Common myeloid progenitor, CD34-positive (primary cell): ENCODE data around the gene TMEM63B.
"Not testable (repeated sequence)": the region's sequence is repeated elsewhere in the genome, so short reads cannot be mapped to it uniquely, and the experiment has no call there.

Experiments
- CTCF ChIA-PET: fragments of 350-600 bp; sonication (Branson Sonifier 250); formaldehyde crosslinking; loops from one replicate; lab custom pipeline; 2021; ENCODE audit warnings: antibody characterized with exemption; lab: Charles Lee
- POLR2A ChIA-PET: fragments of 350-600 bp; sonication (Branson Sonifier 250); formaldehyde crosslinking; loops from one replicate; lab custom pipeline; 2021; ENCODE audit warnings: antibody characterized with exemption; lab: Charles Lee
- DNase-seq, 3 donors: peaks; one replicate each; pipeline versions ENCODE4 v3.0.0 to v3.0.0-alpha.2; 2013
- H3K27ac ChIP-seq, 2 experiments: 1 replicate in 1 of 2; 2 replicates in 1 of 2; pipeline ENCODE4 v1.7.0; 2013; ENCODE audit warnings: inconsistent platforms in 2 of 2, low read length in 2 of 2, mild to moderate bottlenecking in 2 of 2, low read depth in 1 of 2, moderate library complexity in 1 of 2; ENCODE audit not compliant: severe bottlenecking in 2 of 2, insufficient read depth in 1 of 2, poor library complexity in 1 of 2
- H3K27me3 ChIP-seq, 5 experiments: replicated peaks in 2 of 5; 1 replicate in 3 of 5; 2 replicates in 2 of 5; pipeline versions ENCODE4 v1.6.1 to v1.7.0; 2013; ENCODE audit warnings: low read length in 4 of 5, mild to moderate bottlenecking in 2 of 5, moderate library complexity in 2 of 5, inconsistent platforms in 1 of 5; ENCODE audit not compliant: insufficient read depth in 5 of 5, control insufficient read depth in 4 of 5
- H3K36me3 ChIP-seq, 4 experiments: 1 replicate in 2 of 4; 2 replicates in 2 of 4; pipeline versions ENCODE4 v1.6.1 to v1.7.0; 2013; ENCODE audit warnings: low read length in 3 of 4, control low read depth in 1 of 4, mild to moderate bottlenecking in 1 of 4; ENCODE audit not compliant: control insufficient read depth in 4 of 4, insufficient read depth in 4 of 4
- H3K4me1 ChIP-seq, 4 experiments: 1 replicate in 3 of 4; 2 replicates in 1 of 4; pipeline versions ENCODE4 v1.6.1 to v1.7.1; 2013; ENCODE audit warnings: low read length in 3 of 4, mild to moderate bottlenecking in 3 of 4, control low read depth in 1 of 4, inconsistent platforms in 1 of 4, moderate library complexity in 1 of 4; ENCODE audit not compliant: control insufficient read depth in 4 of 4, insufficient read depth in 4 of 4; ENCODE audit errors: control extremely low read depth in 1 of 4
- H3K4me3 ChIP-seq, 7 experiments: 1 replicate in 4 of 7; 2 replicates in 3 of 7; pipeline versions ENCODE4 v1.5.1 to v1.7.0; 2013; ENCODE audit warnings: mild to moderate bottlenecking in 7 of 7, low read length in 6 of 7, moderate library complexity in 6 of 7, inconsistent platforms in 2 of 7, low read depth in 2 of 7, control low read depth in 1 of 7; ENCODE audit not compliant: insufficient read depth in 4 of 7, control insufficient read depth in 1 of 7; ENCODE audit errors: extremely low read depth in 1 of 7
- H3K9me3 ChIP-seq, 5 experiments: 1 replicate in 4 of 5; 2 replicates in 1 of 5; pipeline versions ENCODE4 v1.6.1 to v1.7.1; 2013; ENCODE audit warnings: low read length in 4 of 5, mild to moderate bottlenecking in 2 of 5, inconsistent platforms in 1 of 5, low read depth in 1 of 5, moderate library complexity in 1 of 5; ENCODE audit not compliant: control insufficient read depth in 4 of 5, insufficient read depth in 2 of 5; ENCODE audit errors: control extremely low read depth in 1 of 5
- WGBS: methylation state at CpG from one replicate; pipeline ENCODE4 v1.1.5; 2013; ENCODE audit not compliant: insufficient coverage; 5-methylcytosine and 5-hydroxymethylcytosine counted together

TMEM63B gene

DNA sequence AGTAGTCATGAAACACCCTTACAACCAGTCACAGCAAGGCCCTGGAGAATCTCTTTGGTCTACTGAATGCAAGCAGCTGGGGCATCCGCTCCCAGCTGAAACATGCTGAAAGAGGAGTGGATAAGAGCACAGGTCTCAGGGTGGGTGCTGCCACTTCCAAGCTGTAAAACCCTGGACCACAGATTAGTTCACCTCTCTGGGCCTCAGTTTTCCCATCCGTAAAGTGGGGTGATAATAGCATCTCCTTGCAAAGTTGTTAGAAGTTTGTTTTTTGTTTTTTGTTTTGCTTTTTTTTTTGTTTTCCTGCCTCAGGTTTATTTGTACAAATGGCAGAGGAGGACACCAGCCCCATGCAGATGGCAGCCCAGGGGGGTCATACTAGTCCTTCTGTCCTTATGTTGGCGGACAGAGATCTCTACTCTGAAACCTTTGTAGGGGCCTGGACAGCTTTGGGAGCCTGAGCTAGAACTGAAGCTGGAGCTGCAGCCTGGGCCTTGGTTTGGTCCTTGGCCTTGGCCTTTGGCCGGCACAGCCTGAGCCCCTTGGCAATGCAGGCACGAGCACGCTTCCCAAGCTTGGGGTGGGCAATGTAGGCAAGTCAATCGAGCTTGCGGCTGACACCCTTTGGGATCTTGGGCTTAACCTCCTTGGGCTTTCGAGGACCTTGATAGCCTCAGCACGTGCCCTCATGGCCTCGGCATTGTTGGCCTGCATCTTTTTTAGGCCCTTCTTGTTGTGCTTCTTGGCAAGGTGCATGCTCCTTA is 38.3 kb upstream of the TMEM63B start:
- POLR2A ChIA-PET: no interaction called here

GRCh38 chr6:44090465-44090864 is 36.9 kb upstream of the TMEM63B start:
- WGBS: 98% methylated on average over 4 of the region's 5 CpGs
- H3K9me3 ChIP-seq: no peaks in the 10 kb centered on the region
- ChIA-PET CTCF (interaction anchor here (0.5 to 1.3 kb wide), 4 partner anchors 10 to 282 kb away, joined by 3 read pairs; no protein-coding TSS in a partner anchor), POLR2A (no interaction called here)
- H3K27ac ChIP-seq: no peak overlapping the region
- no peaks in the 10 kb centered on the region for H3K36me3 ChIP-seq
- H3K27me3 ChIP-seq: no peaks in the 10 kb centered on the region
- no peak overlapping the region for H3K4me3 ChIP-seq
- DNase-seq: no peak
- peaks cover 0 to 9% (median 7%) of the 10 kb centered on the region in 4 experiments for H3K4me1 ChIP-seq

More for the DNA sequence above, 38.3 kb upstream of the TMEM63B start:
- no peak overlapping the region for H3K4me3 ChIP-seq
- H3K9me3 ChIP-seq: no peaks in the 10 kb centered on the region
- no peaks in the 10 kb centered on the region for H3K36me3 ChIP-seq
- H3K4me1 ChIP-seq: peaks cover 0 to 2% (median 0%) of the 10 kb centered on the region in 4 experiments
- no peaks in the 10 kb centered on the region for H3K27me3 ChIP-seq
- no peak for DNase-seq
- no peak overlapping the region for H3K27ac ChIP-seq
- CTCF ChIA-PET: interaction anchor here (1.5 kb wide), 1 partner anchor 24 kb away, joined by 4 read pairs; no protein-coding TSS in a partner anchor
- 97% methylated on average over 8 of the region's 11 CpGs for WGBS

- no CpG with 5 or more reads among the region's 3 CpGs for WGBS
- not testable (repeated sequence) for H3K27me3 ChIP-seq
Observed at GRCh38 chr6:44091356-44091755, 36.0 kb upstream of the TMEM63B start.

DNA sequence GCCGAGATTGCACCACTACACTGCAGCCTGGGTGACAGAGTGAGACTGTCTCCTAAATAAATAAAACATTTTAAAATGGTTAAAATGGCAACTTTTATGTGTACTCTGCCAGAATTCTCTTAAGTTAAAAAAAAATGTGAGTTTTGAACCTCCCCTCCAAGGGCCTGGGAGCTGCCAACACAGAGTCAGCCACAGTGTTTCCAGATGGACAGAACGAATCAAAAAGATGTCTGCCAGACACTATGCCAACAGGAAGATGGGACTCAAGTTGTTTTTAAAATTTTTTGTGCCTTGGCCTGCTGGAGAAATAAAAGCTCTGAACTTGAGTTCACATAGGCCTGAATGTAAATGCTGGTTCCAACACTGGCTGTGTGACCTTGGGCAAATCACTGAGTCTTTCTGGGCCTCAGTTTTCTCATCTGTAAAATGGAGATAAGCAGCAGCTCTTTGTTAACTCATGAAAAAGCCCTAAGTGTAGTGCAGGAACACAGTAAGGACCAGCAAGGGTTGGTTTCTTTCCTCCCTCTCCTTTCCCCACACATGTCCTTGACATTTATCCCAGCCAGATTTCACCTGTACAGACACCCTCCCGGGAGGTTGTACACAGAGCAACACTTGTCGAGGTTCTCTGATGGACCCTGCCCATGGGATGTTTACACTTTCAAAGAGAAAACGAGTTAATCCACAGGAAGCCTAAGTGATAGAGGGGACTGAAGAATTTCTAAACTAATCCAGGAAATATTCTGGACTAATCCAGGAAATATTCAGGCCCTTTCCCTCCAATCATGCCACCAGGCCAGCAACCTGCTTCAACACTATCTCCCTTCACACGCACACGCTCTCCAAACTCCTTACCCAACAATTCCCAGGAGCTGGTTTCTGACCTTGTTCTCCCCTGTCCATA is 35.1 kb upstream of the TMEM63B start:
- H3K36me3 ChIP-seq: no peaks in the 10 kb centered on the region
- ChIA-PET POLR2A (no interaction called here), CTCF (interaction anchor here (1.0 to 1.2 kb wide), 4 partner anchors 9 to 80 kb away, joined by 3 to 4 read pairs (median 3); no protein-coding TSS in a partner anchor)
- no peaks in the 10 kb centered on the region for H3K9me3 ChIP-seq
- 90% methylated on average over 2 of the region's 7 CpGs for WGBS
- no peaks in the 10 kb centered on the region for H3K27me3 ChIP-seq
- peaks cover 0 to 9% (median 7%) of the 10 kb centered on the region in 4 experiments for H3K4me1 ChIP-seq
- H3K4me3 ChIP-seq: no peak overlapping the region
- DNase-seq: no peak
- H3K27ac ChIP-seq: no peak overlapping the region

More at GRCh38 chr6:44091356-44091755, 36.0 kb upstream of the TMEM63B start:
- H3K4me3 ChIP-seq, H3K4me1 ChIP-seq, DNase-seq, POLR2A ChIA-PET, H3K27ac ChIP-seq, H3K9me3 ChIP-seq, H3K36me3 ChIP-seq: not testable (repeated sequence)
- CTCF ChIA-PET: interaction anchor here (1.2 kb wide), 2 partner anchors 9 to 143 kb away, joined by 3 read pairs; no protein-coding TSS in a partner anchor

GRCh38 chr6:44093066-44093465 is 34.3 kb upstream of the TMEM63B start:
- H3K4me3 ChIP-seq: no peak overlapping the region
- ChIA-PET CTCF (interaction anchor here (0.8 to 1.7 kb wide), 3 partner anchors 8 to 273 kb away, joined by 3 to 4 read pairs (median 4); no protein-coding TSS in a partner anchor), POLR2A (no interaction called here)
- peaks cover 0 to 10% (median 7%) of the 10 kb centered on the region in 4 experiments for H3K4me1 ChIP-seq
- no peak overlapping the region for H3K27ac ChIP-seq
- H3K36me3 ChIP-seq: no peaks in the 10 kb centered on the region
- 93% methylated on average over 3 of the region's 5 CpGs for WGBS
- no peaks in the 10 kb centered on the region for H3K9me3 ChIP-seq
- no peaks in the 10 kb centered on the region for H3K27me3 ChIP-seq
- no peak for DNase-seq

DNA sequence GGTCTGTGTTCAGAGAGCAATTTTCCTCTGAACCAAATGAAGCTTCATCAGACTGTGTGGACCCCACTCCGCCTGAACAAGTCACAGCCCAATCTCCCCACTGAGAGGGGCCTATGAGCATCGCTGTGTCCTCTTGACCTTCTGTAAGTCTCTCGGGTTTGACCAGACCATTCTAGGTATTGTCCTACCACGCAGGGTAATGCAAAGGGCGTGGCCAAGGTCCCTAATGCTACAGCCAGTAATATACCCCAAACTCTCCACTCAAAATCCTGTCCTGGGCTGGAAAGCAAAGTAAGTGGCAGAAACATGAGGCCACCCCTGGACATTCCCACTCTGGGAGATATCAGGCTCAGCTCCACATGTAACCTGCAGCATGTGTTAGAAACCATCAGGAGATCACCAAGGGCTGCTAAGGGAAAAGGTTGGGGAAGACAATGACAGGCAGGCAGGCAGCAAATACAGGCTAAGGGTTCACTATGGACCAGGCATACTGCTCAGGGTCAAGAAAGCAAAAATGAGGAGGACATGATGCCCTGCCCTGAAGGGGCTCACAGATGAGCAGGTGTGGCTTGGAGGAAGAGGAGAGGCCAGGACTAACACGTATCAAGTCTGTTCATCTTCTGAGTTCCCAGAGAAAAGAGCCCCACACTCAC is 33.5 kb upstream of the TMEM63B start:
- WGBS: 95% methylated on average over 5 of the region's 6 CpGs
- ChIA-PET POLR2A (interaction anchor here (1.0 kb wide), 1 partner anchor 143 kb away, joined by 3 read pairs; no protein-coding TSS in a partner anchor), CTCF (interaction anchor here (0.8 to 10.8 kb wide), 10 partner anchors 9 to 274 kb away, joined by 3 to 128 read pairs (median 8); no protein-coding TSS in a partner anchor)

More for the DNA sequence above, 33.5 kb upstream of the TMEM63B start:
- peaks cover 0 to 10% (median 7%) of the 10 kb centered on the region in 4 experiments for H3K4me1 ChIP-seq
- H3K9me3 ChIP-seq: no peaks in the 10 kb centered on the region
- no peaks in the 10 kb centered on the region for H3K36me3 ChIP-seq
- H3K4me3 ChIP-seq: no peak overlapping the region
- H3K27me3 ChIP-seq: no peaks in the 10 kb centered on the region
- no peak for DNase-seq
- H3K27ac ChIP-seq: no peak overlapping the region
